GM19467 (cell line): ENCODE data around the gene MAP3K6.
"Not testable (repeated sequence)": the region's sequence is repeated elsewhere in the genome, so short reads cannot be mapped to it uniquely, and the experiment has no call there.

ENCODE experiments used
- ATAC-seq: cut with Tn5 transposase; IDR thresholded peaks from one replicate; pipeline ENCODE4 v1.9.1; 2021; ENCODE audit warnings: mild to moderate bottlenecking, moderate library complexity; ENCODE audit not compliant: unreplicated experiment

MAP3K6 gene

GRCh38 chr1:27366411-27367159, at the start of gene MAP3K6:
MAP3K6 (minus strand) TSS chr1:27366961; CDS start chr1:27366597, 364 bp downstream.
- peak; percentile 18 for ATAC-seq

GRCh38 chr1:27414091-27414490, 47.3 kb upstream of the MAP3K6 start:
- ATAC-seq: no peak

- ATAC-seq: no peak
Measured at GRCh38 chr1:27413004-27413403, 46.2 kb upstream of the MAP3K6 start.

GRCh38 chr1:27412502-27412901, 45.7 kb upstream of the MAP3K6 start:
- ATAC-seq: no peak

- ATAC-seq: no peak
Measured at GRCh38 chr1:27410709-27411108, 43.9 kb upstream of the MAP3K6 start.

- no peak for ATAC-seq
Measured at GRCh38 chr1:27409669-27410068, 42.9 kb upstream of the MAP3K6 start.

GRCh38 chr1:27408151-27408550, 41.4 kb upstream of the MAP3K6 start:
- ATAC-seq: no peak

GRCh38 chr1:27406791-27407190, 40.0 kb upstream of the MAP3K6 start:
- not testable (repeated sequence) for ATAC-seq

- no peak for ATAC-seq
Measured at GRCh38 chr1:27406362-27406680, 39.6 kb upstream of the MAP3K6 start.

- ATAC-seq: not testable (repeated sequence)
Measured at GRCh38 chr1:27405598-27406361, 39.0 kb upstream of the MAP3K6 start.

GRCh38 chr1:27405074-27405473, 38.3 kb upstream of the MAP3K6 start:
- no peak for ATAC-seq

GRCh38 chr1:27403931-27404330, 37.2 kb upstream of the MAP3K6 start:
- ATAC-seq: no peak

- no peak for ATAC-seq
Measured at GRCh38 chr1:27403065-27403726, 36.4 kb upstream of the MAP3K6 start.

GRCh38 chr1:27402349-27402754, 35.6 kb upstream of the MAP3K6 start:
- ATAC-seq: no peak

- no peak for ATAC-seq
Measured at GRCh38 chr1:27400963-27401341, 34.2 kb upstream of the MAP3K6 start.

- ATAC-seq: no peak
Measured at GRCh38 chr1:27400082-27400962, 33.6 kb upstream of the MAP3K6 start.

GRCh38 chr1:27399251-27400025, 32.7 kb upstream of the MAP3K6 start:
- no peak for ATAC-seq

- no peak for ATAC-seq
Measured at GRCh38 chr1:27398405-27399149, 31.8 kb upstream of the MAP3K6 start.

- no peak for ATAC-seq
Measured at GRCh38 chr1:27397749-27398148, 31.0 kb upstream of the MAP3K6 start.
